Globus pallidus (tissue), 1 donor: ENCODE results near the gene ICAM3.

Experiments used
- DNase-seq: peaks from one replicate; pipeline ENCODE4 v3.0.0-alpha.2; 2015; ENCODE audit warnings: low spot score

Gene ICAM3

DNA sequence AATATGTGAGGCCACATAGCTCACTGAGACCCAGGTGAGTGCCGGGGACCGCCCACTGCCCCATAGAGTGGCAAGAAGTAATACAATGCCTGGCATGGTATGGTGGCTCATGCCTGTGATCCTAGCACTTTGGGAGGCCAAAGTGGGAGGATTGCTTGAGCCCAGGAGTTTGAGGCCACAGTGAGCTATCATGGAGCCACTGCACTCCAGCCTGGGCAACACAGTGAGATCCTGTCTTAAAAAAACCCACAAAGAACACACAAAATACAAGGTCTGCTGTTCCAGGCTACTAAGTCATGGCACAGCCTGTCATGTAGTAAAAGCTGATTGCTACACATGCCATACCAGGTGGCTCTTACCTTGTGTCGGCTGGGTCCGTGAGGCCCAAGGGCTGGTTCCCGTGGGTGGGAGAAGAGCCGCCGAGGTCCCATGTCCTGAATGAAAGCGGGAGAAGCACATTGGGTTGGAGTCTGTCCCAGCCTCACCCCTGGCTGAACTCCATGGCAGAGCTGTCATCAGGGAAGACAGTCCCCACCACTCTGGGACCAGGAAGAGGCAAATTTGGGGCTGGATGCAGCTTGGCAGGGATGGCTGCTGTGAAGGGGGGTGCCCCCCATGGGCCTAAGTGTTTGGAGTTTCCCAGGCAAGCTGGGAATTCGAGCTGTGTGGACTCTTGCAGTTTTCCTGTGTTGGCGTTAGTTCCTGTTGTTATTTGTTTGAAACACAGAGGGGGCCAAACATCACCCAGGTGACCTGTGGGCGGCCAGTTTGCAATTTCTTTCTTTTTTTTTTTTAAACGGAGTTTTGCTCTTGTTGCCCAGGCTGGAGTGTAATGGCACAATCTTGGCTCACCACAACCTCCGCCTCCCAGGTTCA, 20.4 kb downstream of the ICAM3 start:
- DNase-seq, result no peak

DNA sequence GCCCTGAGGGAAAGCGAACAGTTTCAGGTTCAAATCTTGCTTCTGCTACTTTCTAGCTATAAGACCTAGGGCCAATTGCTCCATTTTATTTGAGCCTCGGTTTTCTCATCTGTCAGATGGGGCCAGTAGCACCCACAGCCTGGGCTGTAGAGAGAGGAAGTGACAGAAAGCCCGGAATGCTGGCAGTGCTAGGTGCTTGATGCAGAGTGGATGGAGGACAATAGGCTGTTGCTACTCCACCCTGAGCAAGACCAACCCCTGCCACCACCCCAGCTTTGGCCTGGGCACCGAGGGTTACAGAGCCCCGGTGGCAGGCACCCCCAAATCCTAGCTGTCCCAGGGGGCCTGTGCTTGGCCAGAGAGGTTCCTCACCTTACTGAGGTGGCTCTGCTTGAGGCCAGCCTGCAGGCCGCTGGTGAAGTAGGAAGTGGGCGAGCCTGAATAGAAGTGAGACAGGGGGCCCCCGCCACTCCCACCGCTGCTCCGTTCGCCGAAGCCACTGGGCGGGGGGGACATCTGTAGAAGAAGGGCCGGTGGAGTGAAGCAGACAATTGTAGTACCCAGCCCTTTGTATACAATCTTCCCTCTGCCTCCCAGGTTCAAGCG, 21.5 kb downstream of the ICAM3 start:
- DNase-seq, result no peak

DNA sequence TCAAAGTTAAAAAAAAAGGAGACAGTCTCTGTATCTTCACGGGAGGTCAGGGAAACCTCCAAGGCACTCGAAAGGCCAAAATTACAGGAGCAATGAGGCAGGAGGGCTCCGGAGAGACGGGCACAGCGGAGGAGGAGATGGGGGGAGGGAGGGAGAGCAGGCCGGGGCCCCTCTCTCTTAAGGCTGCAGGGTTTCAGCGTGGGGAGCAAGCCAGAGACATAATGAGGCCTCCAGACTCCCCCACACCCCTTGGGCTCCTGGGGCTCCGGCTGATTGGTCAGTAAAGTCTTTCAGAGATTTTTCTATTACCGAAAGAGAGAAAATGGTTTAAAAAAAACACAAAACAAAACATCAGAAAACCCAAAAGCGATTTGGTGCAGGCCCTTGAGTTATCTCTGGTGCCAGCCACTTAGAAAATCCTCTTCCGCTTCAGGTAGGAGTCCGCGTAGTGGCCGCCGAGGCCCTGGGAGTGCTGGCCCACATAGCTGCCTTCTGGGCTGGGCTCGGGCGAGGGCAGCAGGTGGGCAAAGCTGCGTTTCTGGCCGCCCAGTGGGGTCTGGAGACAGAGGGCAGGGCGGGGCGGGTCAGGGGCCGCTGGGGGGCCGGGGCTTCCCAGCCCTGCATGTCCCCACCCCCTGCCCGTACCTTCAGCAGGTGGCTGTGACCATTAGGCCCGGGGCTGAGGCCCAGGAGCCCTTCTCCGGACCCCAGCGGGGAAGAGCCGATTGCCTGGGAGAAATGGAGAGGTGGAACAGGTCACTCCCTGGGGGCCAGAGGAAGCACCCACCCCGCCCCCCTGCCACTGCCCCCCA, 22.2 kb downstream of the ICAM3 start:
- DNase-seq, result no peak

DNA sequence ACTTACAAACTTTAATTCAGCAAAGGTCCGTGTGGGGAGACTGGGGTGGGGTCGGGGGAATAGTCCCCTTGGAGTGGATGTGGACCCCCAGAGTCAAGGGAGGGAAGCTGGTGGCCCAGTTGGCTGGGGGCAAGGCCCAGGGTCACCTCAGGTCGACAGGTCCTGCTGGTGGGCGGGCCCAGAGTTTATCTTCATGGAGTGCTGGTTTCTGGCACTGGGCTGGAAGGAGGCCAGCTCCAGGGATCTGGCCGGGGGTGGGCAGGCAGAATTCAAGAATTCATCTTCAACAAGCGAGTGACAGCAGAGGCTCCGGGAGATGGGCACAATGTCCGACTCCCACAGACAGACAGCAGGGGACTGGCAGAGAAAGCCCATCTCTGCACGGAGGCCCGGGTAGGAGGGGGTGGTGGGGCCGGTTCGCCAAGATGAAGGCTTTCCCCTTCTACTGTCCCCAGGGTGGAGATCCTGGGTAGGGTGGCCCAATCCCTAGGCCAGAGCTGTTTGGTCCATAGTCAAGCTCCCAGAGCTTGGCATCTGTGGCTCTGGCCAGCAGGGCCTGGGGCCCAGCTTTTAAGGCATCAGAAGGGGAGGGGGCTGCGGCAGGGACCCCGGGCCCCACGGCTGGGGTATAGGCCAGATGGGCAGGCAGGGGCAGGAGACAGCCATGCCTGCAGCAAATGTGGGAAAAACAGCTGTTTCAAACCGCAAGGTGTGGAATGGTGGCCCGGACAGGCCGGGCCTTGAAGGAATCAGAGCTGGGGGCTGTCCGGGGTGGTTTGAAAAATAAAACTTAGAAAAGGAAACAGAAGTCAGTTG, 23.0 kb downstream of the ICAM3 start:
- no peak for DNase-seq

DNA sequence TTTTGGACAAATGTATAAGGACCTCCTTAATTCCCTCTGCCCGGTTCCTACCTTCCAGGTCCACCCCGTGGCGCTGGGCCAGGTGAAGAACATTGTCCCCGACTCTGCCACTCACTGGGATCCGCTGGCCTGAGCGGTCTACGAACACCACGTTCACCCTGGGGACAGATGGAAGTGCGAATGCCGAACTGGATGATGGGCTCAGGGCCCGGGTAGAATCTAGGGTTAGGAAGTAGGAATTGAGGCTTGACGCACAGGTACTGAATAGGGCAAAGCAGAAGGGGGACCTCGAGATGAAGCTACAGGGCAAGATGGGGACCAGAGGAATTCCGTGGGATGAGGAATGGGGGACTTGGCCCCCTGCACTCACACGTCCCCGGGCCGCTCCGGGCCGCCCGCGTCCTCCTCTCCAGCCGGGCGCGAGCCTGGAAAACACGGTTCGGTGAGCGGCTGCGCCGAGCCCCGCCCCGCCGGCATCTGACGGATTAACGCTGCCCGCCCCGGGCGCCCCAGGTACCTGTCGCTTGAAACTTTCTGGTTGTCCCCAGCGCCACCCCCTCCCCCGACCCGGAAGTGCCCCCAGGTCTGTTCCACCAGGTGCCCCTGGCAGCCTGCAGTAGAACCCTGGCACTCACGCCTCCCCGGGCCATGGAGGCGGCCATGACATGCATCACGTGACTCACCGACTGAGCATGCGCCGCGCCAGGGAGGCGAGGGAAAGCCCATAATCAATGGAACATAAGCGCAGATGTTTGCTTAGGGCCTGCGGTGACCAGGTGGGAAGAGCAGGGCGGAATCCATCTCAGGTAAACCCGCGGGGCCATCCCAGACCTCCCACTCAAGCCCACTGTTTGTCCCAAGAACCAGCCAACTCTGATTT, 23.8 kb downstream of the ICAM3 start, which contains the start of gene FDX2:
TSS of gene FDX2 (minus strand) at position 681 of the 880 bp plus-strand sequence. CDS start at position 662, 19 bp downstream.
- peak; percentile 79 for DNase-seq

DNA sequence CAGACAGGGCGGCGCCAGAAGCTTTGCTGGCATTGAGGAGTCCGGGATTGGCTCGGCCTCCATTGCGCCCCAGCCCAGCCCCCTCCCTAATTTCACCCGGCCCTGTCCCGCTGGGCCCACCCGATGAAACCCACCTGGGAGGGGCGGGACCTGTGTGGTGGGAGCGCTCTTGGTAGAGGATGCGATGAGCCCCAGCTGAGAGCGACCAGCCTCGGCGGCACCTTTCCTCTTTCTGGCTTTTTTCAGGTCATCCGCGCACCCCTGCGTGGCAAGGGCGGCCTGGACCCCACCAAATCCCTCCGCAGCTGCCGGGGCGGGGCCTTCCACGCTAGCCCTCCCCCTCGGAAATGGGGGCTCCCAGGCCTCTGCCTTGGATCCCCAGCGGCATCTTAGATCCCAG, 30.0 kb downstream of the ICAM3 start, which contains the start of gene ZGLP1:
TSS of gene ZGLP1 (minus strand) at position 393 of the 400 bp plus-strand sequence.
- DNase-seq, result no peak

DNA sequence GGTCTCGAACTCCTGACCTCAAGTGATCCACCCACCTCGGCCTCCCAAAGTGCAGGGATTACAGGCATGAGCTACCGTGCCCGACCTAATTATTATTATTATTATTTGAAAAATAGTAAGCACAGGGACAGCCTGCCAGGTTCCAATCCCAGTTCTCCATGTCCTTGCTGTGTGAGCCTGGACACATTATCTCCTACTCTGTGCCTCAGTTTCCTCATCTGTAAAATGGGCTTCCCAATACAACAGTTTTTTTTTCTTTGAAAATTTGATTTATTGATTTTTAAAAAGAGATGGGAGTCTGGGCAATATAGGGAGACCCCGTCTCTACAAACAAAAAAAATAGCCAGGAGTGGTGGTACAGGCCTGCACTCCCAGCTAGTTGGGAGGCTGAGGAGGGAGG, 33.1 kb downstream of the ICAM3 start:
- no peak for DNase-seq

DNA sequence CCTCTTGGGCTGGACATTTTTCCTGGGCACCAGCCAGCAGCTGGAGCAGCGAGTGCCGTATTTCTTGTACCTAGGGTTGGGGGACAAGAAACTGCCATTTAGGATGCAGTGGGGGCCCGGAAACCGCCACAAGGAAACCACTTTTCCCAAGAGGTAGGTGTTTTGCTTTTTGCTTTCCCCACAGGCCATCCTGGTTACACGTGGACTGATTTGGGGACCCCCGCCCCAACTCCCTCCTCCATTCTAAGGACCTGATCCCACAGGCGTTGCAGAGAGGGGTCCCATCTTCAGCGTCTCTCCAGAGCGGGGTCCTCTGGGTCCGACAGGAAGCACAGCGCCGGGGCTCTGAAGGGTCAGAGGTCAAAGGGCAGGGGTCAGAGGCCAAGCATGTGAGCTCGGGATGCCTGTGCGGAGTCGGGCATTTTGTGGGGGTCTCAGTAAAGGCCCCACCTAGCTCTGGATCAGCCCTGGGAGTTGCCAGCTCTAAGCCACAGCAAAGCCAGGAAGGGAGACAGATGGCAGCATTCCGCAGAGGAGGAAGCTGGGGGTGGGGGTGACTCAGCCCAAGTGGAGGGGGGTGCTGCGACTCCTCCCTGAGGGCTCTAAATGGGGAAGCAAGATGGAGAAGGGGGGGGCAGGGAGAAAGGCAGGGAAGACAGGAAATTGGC, 34.2 kb downstream of the ICAM3 start:
- DNase-seq, result peak; percentile 25

DNA sequence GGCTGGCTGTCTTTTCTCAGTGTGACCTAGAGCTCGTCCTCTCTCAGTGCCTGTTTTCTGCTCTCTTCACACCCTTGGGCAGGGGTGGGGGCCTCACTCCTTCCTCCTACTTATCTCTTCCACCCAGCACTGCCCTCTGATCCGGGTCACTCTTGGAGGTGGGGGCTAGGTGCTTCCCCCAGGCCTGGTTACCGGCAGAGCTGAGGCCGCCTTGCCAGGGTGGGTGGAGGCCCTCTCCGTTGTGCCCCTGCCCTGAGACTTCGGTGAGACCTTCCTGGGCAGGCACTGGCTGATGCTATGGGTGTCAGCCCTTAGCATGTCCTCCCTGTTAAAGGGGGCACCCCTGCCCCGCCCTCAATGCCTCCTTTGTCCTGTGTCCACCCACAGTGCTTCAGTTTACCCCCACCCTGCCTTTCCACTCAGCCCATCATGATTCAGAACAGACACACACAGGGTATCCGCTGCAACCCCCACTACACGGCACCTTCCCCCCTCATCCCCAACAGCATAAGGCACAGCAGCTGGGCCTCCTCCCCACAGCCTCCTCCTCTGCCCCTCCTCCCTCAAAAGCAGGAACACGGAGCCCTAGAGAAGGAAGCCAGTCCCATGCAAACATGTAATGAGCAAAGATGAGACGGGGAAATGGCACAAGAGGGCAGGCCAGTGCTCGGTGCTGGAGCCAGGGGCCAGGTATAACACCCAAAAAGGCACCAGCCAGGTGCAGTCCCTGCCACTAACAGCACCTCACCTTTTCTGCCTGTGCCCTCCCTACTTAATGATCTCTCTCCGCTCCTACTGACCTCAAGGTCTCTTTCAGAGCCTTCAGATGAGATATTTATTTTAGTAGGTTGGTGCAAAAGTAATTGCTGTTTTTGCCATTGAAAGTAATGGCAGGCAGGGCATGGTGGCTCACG, 39.6 kb downstream of the ICAM3 start:
- DNase-seq, result no peak

DNA sequence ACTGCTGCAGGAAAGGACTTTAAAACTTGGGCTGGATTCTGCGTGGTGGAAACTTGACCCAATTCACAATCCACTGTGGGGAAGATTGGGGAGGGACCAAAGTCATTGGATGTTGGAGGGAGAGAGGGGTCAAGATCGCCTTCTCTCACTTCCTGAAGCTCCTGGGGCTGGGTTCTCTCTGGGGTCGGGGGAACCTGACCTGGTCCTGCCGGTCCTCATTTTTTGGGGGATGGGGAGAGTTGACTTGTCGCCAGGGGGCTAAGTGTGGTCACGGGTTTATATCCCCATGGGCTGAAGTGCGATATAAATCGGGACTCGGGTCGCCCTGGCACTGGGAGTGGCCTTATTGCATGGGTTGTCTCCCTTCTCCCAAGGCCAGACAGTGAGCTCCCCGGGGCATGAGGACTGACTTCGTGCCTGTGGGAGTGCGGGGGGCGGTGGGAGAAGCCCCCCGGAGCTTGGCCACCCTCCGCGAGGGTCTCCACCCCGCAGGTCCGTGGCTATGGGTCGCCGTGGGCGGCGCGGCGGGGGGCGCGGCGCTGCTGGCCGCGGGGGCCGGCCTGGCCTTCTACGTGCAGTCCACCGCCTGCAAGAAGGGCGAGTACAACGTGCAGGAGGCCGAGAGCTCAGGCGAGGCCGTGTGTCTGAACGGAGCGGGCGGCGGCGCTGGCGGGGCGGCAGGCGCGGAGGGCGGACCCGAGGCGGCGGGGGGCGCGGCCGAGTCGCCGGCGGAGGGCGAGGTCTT, 43.4 kb downstream of the ICAM3 start:
- DNase-seq, result no peak

DNA sequence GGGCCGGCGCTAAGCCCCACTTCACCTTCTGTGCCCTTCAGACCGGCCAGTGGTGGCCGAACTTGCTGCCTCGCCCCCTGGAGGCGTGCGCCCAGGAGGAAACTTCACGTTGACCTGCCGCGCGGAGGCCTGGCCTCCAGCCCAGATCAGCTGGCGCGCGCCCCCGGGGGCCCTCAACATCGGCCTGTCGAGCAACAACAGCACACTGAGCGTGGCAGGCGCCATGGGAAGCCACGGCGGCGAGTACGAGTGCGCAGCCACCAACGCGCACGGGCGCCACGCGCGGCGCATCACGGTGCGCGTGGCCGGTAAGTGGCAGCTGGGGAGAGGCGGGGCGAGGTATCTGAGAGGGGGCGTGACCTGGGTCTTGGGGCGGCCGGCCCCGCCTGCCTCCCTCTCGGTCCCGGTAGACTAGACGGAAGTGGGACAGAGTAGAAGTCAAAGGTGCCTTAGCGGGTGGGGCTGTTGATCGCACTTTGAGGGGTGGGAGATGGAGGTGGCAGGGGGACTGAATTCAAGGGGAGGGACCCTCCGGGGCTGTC, 44.0 kb downstream of the ICAM3 start:
- DNase-seq, result no peak

DNA sequence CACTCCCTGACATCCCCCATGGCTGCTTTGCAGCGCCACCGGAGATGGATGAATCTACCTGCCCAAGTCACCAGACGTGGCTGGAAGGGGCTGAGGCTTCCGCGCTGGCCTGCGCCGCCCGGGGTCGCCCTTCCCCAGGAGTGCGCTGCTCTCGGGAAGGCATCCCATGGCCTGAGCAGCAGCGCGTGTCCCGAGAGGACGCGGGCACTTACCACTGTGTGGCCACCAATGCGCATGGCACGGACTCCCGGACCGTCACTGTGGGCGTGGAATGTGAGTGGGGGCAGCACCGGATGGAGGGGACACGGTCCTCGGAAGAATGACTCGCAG, 45.1 kb downstream of the ICAM3 start:
- no peak for DNase-seq

DNA sequence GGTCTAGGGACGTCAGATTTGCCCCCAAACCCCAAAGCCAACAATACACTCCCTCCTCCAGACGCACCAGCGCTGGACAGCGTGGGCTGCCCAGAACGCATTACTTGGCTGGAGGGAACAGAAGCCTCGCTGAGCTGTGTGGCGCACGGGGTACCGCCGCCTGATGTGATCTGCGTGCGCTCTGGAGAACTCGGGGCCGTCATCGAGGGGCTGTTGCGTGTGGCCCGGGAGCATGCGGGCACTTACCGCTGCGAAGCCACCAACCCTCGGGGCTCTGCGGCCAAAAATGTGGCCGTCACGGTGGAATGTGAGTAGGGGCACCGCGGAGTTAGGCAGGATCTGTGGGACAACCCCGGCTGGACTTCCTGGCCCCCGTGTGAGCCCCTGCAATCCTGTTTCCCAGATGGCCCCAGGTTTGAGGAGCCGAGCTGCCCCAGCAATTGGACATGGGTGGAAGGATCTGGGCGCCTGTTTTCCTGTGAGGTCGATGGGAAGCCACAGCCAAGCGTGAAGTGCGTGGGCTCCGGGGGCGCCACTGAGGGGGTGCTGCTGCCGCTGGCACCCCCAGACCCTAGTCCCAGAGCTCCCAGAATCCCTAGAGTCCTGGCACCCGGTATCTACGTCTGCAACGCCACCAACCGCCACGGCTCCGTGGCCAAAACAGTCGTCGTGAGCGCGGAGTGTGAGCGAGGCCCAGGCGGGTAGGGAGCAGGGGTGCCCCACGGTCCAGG, 45.6 kb downstream of the ICAM3 start:
- no peak for DNase-seq

DNA sequence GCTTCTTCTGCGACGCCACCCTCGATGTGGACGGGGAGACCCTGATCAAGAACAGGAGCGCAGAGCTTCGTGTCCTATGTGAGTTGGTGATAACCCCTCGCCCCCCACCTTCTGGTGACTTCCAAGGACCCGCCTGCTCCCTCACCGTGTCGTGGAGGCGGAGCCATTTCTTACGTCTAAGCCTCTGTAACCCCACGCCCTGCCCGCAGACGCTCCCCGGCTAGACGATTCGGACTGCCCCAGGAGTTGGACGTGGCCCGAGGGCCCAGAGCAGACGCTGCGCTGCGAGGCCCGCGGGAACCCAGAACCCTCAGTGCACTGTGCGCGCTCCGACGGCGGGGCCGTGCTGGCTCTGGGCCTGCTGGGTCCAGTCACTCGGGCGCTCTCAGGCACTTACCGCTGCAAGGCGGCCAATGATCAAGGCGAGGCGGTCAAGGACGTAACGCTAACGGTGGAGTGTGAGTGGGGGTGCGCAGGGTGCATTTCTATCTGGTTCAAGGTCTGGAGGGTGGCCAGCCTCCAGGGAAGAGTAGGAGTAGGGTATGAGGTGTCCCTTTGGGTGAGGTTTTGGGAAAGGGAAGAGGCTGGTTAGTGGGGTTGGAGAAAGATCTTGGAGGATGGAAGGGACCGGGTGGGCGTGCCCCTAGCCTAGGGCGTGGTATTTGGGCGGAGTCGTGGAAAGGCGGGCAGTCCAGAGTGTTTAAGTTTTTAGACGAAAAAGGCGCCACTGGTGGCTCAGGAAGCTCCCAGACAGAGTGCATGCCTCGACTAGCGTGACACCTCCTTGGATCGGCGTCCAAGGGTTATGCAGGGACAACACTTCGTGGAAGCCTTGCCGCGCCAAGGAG, 46.4 kb downstream of the ICAM3 start:
- no peak for DNase-seq

DNA sequence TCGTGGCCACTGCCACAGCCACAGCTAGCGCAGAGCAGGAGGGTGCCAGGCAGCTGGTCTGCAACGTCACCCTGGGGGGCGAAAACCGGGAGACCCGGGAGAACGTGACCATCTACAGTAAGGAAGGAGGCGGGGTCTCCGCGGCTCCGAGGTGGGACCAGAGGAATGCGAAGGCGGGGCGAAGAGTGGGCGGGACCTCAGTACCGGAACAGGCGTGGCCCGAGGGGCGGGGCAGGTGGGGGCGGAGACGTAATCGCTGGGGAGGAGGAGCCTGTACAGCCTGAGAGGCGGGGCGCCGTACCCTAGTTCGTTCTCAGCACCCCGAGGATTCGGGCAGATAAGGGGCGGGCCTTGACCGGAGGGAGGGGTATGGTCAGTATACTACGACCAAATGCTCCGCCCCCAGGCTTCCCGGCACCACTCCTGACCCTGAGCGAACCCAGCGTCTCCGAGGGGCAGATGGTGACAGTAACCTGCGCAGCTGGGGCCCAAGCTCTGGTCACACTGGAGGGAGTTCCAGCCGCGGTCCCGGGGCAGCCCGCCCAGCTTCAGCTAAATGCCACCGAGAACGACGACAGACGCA, 47.1 kb downstream of the ICAM3 start:
- no peak for DNase-seq

DNA sequence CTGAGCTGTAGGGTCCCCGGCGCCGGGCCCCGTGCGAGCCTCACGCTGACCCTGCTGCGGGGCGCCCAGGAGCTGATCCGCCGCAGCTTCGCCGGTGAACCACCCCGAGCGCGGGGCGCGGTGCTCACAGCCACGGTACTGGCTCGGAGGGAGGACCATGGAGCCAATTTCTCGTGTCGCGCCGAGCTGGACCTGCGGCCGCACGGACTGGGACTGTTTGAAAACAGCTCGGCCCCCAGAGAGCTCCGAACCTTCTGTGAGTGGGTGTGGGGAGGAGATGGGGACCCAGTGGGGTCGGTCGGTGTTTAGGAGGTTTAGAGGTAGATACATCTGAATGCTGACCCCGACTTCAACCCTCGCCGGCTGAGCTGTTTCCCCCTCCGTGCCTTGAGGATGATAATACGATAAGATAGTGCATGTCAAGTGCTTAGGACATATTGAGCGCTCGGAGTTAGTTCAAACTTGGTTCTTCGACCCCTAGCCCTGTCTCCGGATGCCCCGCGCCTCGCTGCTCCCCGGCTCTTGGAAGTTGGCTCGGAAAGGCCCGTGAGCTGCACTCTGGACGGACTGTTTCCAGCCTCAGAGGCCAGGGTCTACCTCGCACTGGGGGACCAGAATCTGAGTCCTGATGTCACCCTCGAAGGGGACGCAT, 47.7 kb downstream of the ICAM3 start:
- DNase-seq, result no peak
